Lung (tissue), 12 donors: ENCODE results near the gene GNG7. TPM values are rescaled to one million over a fixed set of nuclear protein-coding genes. Genes with fewer than 3 reads are reported as not detected.

ENCODE experiments used
- ATAC-seq: fragments of 200-7000 bp; cut with Tn5 transposase; one replicate; pipeline ENCODE4 v1.9.1; 2020; ENCODE audit warnings: moderate number of reproducible peaks; ENCODE audit not compliant: insufficient read depth, low FRiP score
- DNase-seq, 3 donors: peaks; one replicate each; pipeline ENCODE4 v3.0.0-alpha.2; 2013 to 2017
- H3K27ac ChIP-seq, 2 donors: one replicate each; pipeline ENCODE4 v1.5.1; 2013; ENCODE audit warnings: mild to moderate bottlenecking in 2 of 2, moderate library complexity in 2 of 2, control low read depth in 1 of 2, inconsistent platforms in 1 of 2, low read depth in 1 of 2, low read length in 1 of 2
- H3K27me3 ChIP-seq, 3 donors: one replicate each; pipeline ENCODE4 v1.5.1; 2013; ENCODE audit warnings: low read length in 2 of 3; ENCODE audit not compliant: control insufficient read depth in 3 of 3, insufficient read depth in 3 of 3
- H3K36me3 ChIP-seq, 4 donors: one replicate each; pipeline ENCODE4 v1.5.1; 2013; ENCODE audit warnings: low read length in 4 of 4, mild to moderate bottlenecking in 1 of 4, moderate library complexity in 1 of 4; ENCODE audit not compliant: control insufficient read depth in 4 of 4, insufficient read depth in 4 of 4
- H3K4me1 ChIP-seq, 5 donors: one replicate each; pipeline ENCODE4 v1.5.1; 2013; ENCODE audit warnings: low read length in 5 of 5, mild to moderate bottlenecking in 2 of 5, moderate library complexity in 1 of 5; ENCODE audit not compliant: control insufficient read depth in 5 of 5, insufficient read depth in 5 of 5
- H3K4me3 ChIP-seq: one replicate; pipeline ENCODE4 v1.5.1; 2013; ENCODE audit warnings: mild to moderate bottlenecking, control low read depth, moderate library complexity
- H3K9ac ChIP-seq, 2 donors: one replicate each; pipeline ENCODE4 v1.5.1; 2013; ENCODE audit warnings: low read length in 2 of 2, control low read depth in 1 of 2; ENCODE audit not compliant: insufficient read depth in 1 of 2
- H3K9me3 ChIP-seq, 4 donors: one replicate each; pipeline ENCODE4 v1.5.1; 2013; ENCODE audit warnings: low read length in 3 of 4, mild to moderate bottlenecking in 1 of 4, moderate library complexity in 1 of 4; ENCODE audit not compliant: control insufficient read depth in 4 of 4, insufficient read depth in 3 of 4
- WGBS, 2 donors: extraction: QIAGEN DNeasy Blood & Tissue Kit; methylation state at CpG; one replicate each; pipeline ENCODE4 v1.1.7; 2013; 5-methylcytosine and 5-hydroxymethylcytosine counted together
- polyA plus RNA-seq, 2 donors: library from polyadenylated mRNA; stranded (reverse); fragments of 200-250 nt; gene quantifications; one replicate each; pipeline ENCODE4 v1.2.1, GENCODE V29; 2013
- total RNA-seq, 2 donors: library from RNA; depleted of rRNA in 1 of 2; stranded (reverse); fragments of >200 nt in 1 of 2; gene quantifications; one replicate each; pipeline ENCODE4 v1.2.1, GENCODE V29; 2014 to 2021
- TF ChIP-seq, protein P1 (sequence below): IDR thresholded peaks from 2 replicates; pipeline ENCODE4 v1.5.1; 2012; ENCODE audit warnings: mild to moderate bottlenecking; ENCODE audit errors: control extremely low read depth, extremely low read depth
- donor health status: control.
- donor health status: control.
- donor health status: Bipolar disorder and iron deficiency.
- donor health status: healthy.
- donor health status: DM: yes; HTN: yes; CAD: no.

GNG7 gene
- total and polyA plus RNA-seq, 4 donors = 1.6 to 4.5 (median 2.8) TPM

DNA sequence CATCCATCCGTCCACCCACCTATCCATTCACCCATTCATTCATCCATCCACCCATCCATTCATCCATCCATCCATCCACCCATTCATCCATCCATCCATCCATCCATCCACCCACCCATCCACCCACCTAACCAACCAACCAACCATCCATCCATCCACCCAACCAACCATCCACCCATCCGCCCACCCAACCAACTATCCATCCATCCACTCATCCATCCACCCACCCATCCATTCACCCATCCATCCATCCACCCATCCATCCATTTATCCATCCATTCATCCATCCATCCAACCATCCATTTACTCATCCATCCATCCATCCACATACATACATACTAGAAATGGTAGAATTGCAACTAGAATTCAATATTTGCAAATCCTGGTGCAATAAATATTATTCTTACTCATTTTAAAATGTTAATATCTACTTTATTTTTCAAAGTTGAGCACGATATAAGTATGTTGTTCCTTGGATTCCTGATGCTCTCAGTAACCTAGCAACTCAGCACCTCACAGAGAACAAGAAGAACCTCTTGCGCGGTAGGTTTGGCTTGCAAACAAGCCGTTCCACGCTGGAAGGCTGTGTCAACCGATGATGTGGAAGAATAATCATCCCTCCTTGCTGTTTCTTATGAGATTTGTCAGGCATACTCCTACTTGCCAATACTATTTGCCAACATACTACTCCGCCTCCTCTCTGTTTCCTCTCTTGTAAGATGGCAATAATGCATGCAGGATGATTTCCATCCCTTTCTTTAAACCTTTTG lies 111.7 kb downstream of the GNG7 start:
- no peaks in the 10 kb centered on the region for H3K4me1 ChIP-seq
- no peaks in the 10 kb centered on the region for H3K36me3 ChIP-seq
- no peak for ATAC-seq
- H3K4me3 ChIP-seq = no peak overlapping the region
- peaks cover 0 to 29% (median 29%) of the 10 kb centered on the region in 3 donors for H3K27me3 ChIP-seq
- WGBS, 2 donors = 89 to 90% methylated on average over 9 of the region's 9 CpGs
- DNase-seq = no peak
- H3K9me3 ChIP-seq = peaks cover 0 to 3% (median 2%) of the 10 kb centered on the region in 4 donors
- no peak overlapping the region for H3K9ac ChIP-seq
- H3K27ac ChIP-seq = no peak overlapping the region
- TF ChIP-seq, protein P1, sequence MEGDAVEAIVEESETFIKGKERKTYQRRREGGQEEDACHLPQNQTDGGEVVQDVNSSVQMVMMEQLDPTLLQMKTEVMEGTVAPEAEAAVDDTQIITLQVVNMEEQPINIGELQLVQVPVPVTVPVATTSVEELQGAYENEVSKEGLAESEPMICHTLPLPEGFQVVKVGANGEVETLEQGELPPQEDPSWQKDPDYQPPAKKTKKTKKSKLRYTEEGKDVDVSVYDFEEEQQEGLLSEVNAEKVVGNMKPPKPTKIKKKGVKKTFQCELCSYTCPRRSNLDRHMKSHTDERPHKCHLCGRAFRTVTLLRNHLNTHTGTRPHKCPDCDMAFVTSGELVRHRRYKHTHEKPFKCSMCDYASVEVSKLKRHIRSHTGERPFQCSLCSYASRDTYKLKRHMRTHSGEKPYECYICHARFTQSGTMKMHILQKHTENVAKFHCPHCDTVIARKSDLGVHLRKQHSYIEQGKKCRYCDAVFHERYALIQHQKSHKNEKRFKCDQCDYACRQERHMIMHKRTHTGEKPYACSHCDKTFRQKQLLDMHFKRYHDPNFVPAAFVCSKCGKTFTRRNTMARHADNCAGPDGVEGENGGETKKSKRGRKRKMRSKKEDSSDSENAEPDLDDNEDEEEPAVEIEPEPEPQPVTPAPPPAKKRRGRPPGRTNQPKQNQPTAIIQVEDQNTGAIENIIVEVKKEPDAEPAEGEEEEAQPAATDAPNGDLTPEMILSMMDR = no peak

DNA sequence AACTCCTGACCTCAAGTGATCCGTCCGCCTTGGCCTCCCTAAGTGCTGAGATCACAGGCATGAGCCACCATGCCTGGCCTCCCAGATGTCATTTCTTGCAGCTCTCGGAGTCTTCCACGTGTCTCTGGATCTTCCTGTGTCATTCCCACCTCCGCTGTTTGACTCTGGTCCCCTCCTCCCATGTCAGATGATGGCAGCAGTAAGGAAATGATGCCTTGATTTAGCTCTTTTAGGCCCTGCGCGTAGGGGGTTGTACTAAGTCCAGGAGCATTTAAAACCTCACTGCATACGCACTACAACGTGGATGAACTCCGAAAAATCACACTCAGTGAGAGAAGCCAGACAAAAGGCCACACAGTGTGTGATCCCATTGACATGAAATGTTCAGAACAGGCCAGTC lies 113.1 kb downstream of the GNG7 start:
- no peaks in the 10 kb centered on the region for H3K36me3 ChIP-seq
- H3K27me3 ChIP-seq = peaks cover 0 to 32% (median 29%) of the 10 kb centered on the region in 3 donors
- no peak overlapping the region for H3K4me3 ChIP-seq
- WGBS, 2 donors = 93 to 95% methylated on average over 10 of the region's 10 CpGs
- TF ChIP-seq, protein P1 = no peak
- H3K9me3 ChIP-seq = peaks cover 0 to 3% (median 2%) of the 10 kb centered on the region in 4 donors
- no peak overlapping the region for H3K27ac ChIP-seq
- ATAC-seq (no peak), DNase-seq (no peak)
- H3K9ac ChIP-seq = no peak overlapping the region
- H3K4me1 ChIP-seq = no peaks in the 10 kb centered on the region

DNA sequence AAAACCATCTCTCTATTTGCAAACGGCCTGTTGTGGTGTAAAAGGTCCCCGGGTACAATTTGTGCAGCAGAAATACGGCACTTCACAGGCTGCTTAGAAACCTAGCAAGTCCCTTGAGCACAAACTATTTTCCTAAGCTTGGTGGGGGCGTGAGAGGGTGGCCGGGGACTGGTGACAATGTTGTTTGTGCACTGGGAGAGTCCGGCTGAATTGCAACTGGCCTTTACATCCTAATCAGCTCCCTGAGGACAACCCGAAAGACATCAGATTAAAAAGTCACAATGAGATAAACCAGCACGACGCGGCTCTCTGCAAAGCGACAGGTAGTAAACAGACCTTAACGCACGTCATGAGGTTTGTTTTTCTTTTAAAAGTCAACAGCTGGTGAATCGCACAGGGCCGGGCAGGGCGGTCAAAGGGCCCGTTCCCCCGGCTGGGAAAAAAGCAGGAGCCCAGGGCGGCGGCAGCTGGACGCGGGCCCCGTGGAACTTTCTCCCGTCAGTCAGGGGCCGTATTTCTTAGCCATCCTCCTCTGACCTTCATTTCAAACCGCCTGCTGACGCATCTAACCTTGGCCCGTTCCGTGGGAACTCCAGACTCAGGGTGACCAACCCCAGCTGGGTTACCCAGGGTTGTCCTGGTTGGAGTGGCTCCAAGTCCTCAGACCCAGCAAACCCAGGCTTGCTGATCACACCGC lies 114.3 kb downstream of the GNG7 start:
- Histone ChIP-seq H3K9ac (no peak overlapping the region), H3K9me3 (peaks cover 0 to 3% (median 2%) of the 10 kb centered on the region in 4 donors), H3K27me3 (peaks cover 0 to 32% (median 29%) of the 10 kb centered on the region in 3 donors), H3K36me3 (no peaks in the 10 kb centered on the region), H3K27ac (peak overlapping the region; percentile 11 to 32), H3K4me1 (no peaks in the 10 kb centered on the region), H3K4me3 (no peak overlapping the region)
- DNase-seq (no peak), ATAC-seq (no peak)
- 71 to 84% methylated on average over 30 of the region's 30 CpGs for WGBS, 2 donors
- TF ChIP-seq, protein P1 = no peak
